ENCODE results near the gene SEL1L3. TPM values are rescaled to one million over a fixed set of nuclear protein-coding genes. Genes with fewer than 3 reads are reported as not detected.

Gene SEL1L3
- polyA plus RNA-seq, 1 of the 3 experiments (the other 2 are of a cell fraction) = 2.2 TPM

GRCh38 chr4:25882226-25882625, 19.4 kb upstream of the SEL1L3 start:
- ChIA-PET CTCF (interaction anchor here (1.5 kb wide), 1 partner anchor 90 kb away, joined by 4 read pairs; no protein-coding TSS in a partner anchor), POLR2A (no interaction called here)
- 73% methylated on average over 4 of the region's 4 CpGs for WGBS (ENCODE audit: low lambda C conversion rate)
- no peak for TF ChIP-seq TAF1 (IDR thresholded peaks at IDR 0.05; ENCODE audit: borderline replicate concordance, low read depth, low read length)
- no peak for TF ChIP-seq YY1 (IDR thresholded peaks at IDR 0.05; ENCODE audit: low read depth)
- no peak for TF ChIP-seq CHD2 (IDR thresholded peaks at IDR 0.05; ENCODE audit: low read length, partially characterized antibody)
- no peak for TF ChIP-seq FOXJ3 (CRISPR knock-in tag; IDR thresholded peaks at IDR 0.05)
- TF ChIP-seq, protein P1, sequence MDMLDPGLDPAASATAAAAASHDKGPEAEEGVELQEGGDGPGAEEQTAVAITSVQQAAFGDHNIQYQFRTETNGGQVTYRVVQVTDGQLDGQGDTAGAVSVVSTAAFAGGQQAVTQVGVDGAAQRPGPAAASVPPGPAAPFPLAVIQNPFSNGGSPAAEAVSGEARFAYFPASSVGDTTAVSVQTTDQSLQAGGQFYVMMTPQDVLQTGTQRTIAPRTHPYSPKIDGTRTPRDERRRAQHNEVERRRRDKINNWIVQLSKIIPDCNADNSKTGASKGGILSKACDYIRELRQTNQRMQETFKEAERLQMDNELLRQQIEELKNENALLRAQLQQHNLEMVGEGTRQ (IDR thresholded peaks at IDR 0.05; ENCODE audit: borderline replicate concordance, low read depth, low read length) = no peak
- TF ChIP-seq MXI1 (IDR thresholded peaks at IDR 0.05; ENCODE audit: low read depth, low read length) = no peak
- TF ChIP-seq ELF1 (IDR thresholded peaks at IDR 0.05) = no peak
- no peak for TF ChIP-seq GABPA (IDR thresholded peaks at IDR 0.05; ENCODE audit: low read depth)
- TF ChIP-seq MAX (IDR thresholded peaks at IDR 0.05; ENCODE audit: low read depth) = no peak
- no peak for TF ChIP-seq EZH2phosphoT487 (IDR thresholded peaks at IDR 0.05; ENCODE audit: borderline replicate concordance, low read depth)
- TF ChIP-seq EP300 (IDR thresholded peaks at IDR 0.05; ENCODE audit: borderline replicate concordance in 1 of 2, low read depth in 1 of 2, low read length in 1 of 2) = no peak
- no peak for DNase-seq
- H4K20me1 ChIP-seq (ENCODE audit: insufficient read depth) = no peaks in the 10 kb centered on the region
- no peak overlapping the region for H3K4me3 ChIP-seq (ENCODE audit: low read depth in 2 of 2, low read length in 1 of 2)
- no peak overlapping the region for H3K9ac ChIP-seq
- no peaks in the 10 kb centered on the region for H3K36me3 ChIP-seq (replicated peaks in 1 of 2; ENCODE audit: control insufficient read depth in 1 of 2, insufficient read depth in 2 of 2, low read length in 1 of 2)
- H3K79me2 ChIP-seq (ENCODE audit: insufficient read depth) = no peaks in the 10 kb centered on the region
- no peak overlapping the region for H2AFZ ChIP-seq (ENCODE audit: low read depth)
- H3K27ac ChIP-seq (ENCODE audit: low read depth in 2 of 2, low read length in 1 of 2) = no peak overlapping the region
- H3K27me3 ChIP-seq (ENCODE audit: insufficient read depth) = no peaks in the 10 kb centered on the region
- H3F3A ChIP-seq (replicated peaks; ENCODE audit: insufficient read depth) = no peaks in the 10 kb centered on the region
- H3K4me2 ChIP-seq = no peak overlapping the region
- peaks cover 9 to 11% of the 10 kb centered on the region in 2 experiments; a peak in 3 of 4 replicates for H3K4me1 ChIP-seq (ENCODE audit: control insufficient read depth in 1 of 2, insufficient read depth in 2 of 2, low read depth in 1 of 2, low read length in 1 of 2)
- H3K9me2 ChIP-seq = no peaks in the 10 kb centered on the region
- no peaks in the 10 kb centered on the region for H3K9me3 ChIP-seq

- Histone ChIP-seq H3K27ac (ENCODE audit: low read depth in 2 of 2, low read length in 1 of 2) (no peak overlapping the region), H2AFZ (ENCODE audit: low read depth) (no peak overlapping the region), H3F3A (replicated peaks; ENCODE audit: insufficient read depth) (no peaks in the 10 kb centered on the region), H3K4me3 (ENCODE audit: low read depth in 2 of 2, low read length in 1 of 2) (no peak overlapping the region), H3K9me2 (no peaks in the 10 kb centered on the region), H3K27me3 (ENCODE audit: insufficient read depth) (no peaks in the 10 kb centered on the region), H3K4me2 (no peak overlapping the region), H4K20me1 (ENCODE audit: insufficient read depth) (no peaks in the 10 kb centered on the region), H3K4me1 (ENCODE audit: control insufficient read depth in 1 of 2, insufficient read depth in 2 of 2, low read depth in 1 of 2, low read length in 1 of 2) (peaks cover 9 to 11% of the 10 kb centered on the region in 2 experiments; a peak in 3 of 4 replicates), H3K79me2 (ENCODE audit: insufficient read depth) (no peaks in the 10 kb centered on the region), H3K9ac (no peak overlapping the region), H3K36me3 (replicated peaks in 1 of 2; ENCODE audit: control insufficient read depth in 1 of 2, insufficient read depth in 2 of 2, low read length in 1 of 2) (no peaks in the 10 kb centered on the region), H3K9me3 (no peaks in the 10 kb centered on the region)
- WGBS (ENCODE audit: low lambda C conversion rate) = 49% methylated on average over 4 of the region's 4 CpGs
- ChIA-PET POLR2A (no interaction called here), CTCF (interaction anchor here (1.5 kb wide), 1 partner anchor 89 kb away, joined by 4 read pairs; no protein-coding TSS in a partner anchor)
- DNase-seq = no peak
- TF ChIP-seq, protein P1 (IDR thresholded peaks at IDR 0.05; ENCODE audit: borderline replicate concordance, low read depth, low read length) = no peak
- TF ChIP-seq YY1 (IDR thresholded peaks at IDR 0.05; ENCODE audit: low read depth) = no peak
- TF ChIP-seq FOSL2 (IDR thresholded peaks at IDR 0.05; ENCODE audit: borderline replicate concordance, low read depth) = no peak
- TF ChIP-seq, protein P2, sequence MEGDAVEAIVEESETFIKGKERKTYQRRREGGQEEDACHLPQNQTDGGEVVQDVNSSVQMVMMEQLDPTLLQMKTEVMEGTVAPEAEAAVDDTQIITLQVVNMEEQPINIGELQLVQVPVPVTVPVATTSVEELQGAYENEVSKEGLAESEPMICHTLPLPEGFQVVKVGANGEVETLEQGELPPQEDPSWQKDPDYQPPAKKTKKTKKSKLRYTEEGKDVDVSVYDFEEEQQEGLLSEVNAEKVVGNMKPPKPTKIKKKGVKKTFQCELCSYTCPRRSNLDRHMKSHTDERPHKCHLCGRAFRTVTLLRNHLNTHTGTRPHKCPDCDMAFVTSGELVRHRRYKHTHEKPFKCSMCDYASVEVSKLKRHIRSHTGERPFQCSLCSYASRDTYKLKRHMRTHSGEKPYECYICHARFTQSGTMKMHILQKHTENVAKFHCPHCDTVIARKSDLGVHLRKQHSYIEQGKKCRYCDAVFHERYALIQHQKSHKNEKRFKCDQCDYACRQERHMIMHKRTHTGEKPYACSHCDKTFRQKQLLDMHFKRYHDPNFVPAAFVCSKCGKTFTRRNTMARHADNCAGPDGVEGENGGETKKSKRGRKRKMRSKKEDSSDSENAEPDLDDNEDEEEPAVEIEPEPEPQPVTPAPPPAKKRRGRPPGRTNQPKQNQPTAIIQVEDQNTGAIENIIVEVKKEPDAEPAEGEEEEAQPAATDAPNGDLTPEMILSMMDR (IDR thresholded peaks at IDR 0.05) = no peak
- TF ChIP-seq, protein P3, sequence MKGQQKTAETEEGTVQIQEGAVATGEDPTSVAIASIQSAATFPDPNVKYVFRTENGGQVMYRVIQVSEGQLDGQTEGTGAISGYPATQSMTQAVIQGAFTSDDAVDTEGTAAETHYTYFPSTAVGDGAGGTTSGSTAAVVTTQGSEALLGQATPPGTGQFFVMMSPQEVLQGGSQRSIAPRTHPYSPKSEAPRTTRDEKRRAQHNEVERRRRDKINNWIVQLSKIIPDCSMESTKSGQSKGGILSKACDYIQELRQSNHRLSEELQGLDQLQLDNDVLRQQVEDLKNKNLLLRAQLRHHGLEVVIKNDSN (IDR thresholded peaks at IDR 0.05; ENCODE audit: borderline replicate concordance, low read depth) = no peak
- TF ChIP-seq NFIC (IDR thresholded peaks at IDR 0.05; ENCODE audit: borderline replicate concordance) = no peak
- TF ChIP-seq TEAD4 (IDR thresholded peaks at IDR 0.05; ENCODE audit: borderline replicate concordance, insufficient read depth) = no peak
- no peak for TF ChIP-seq TAF1 (IDR thresholded peaks at IDR 0.05; ENCODE audit: borderline replicate concordance, low read depth, low read length)
- TF ChIP-seq RXRA (IDR thresholded peaks at IDR 0.05; ENCODE audit: borderline replicate concordance, low read depth) = no peak
- no peak for TF ChIP-seq MEF2A (IDR thresholded peaks at IDR 0.05; ENCODE audit: borderline replicate concordance, low read depth)
- TF ChIP-seq SIN3A (IDR thresholded peaks at IDR 0.05; ENCODE audit: borderline replicate concordance, low read depth, low read length) = no peak
- TF ChIP-seq RFX5 (IDR thresholded peaks at IDR 0.05; ENCODE audit: low read length) = no peak
- no peak for TF ChIP-seq SMC3 (IDR thresholded peaks at IDR 0.05; ENCODE audit: low read depth, low read length)
- TF ChIP-seq RCOR1 (IDR thresholded peaks at IDR 0.05; ENCODE audit: low read length) = no peak
- no peak for TF ChIP-seq GATA2 (CRISPR knock-in tag; IDR thresholded peaks at IDR 0.05)
Measured at GRCh38 chr4:25881193-25881592, 18.4 kb upstream of the SEL1L3 start.
